Bronchial epithelial cell (primary cell): ENCODE results near the gene TECPR1. TPM values are rescaled to one million over a fixed set of nuclear protein-coding genes. Genes with fewer than 3 reads are reported as not detected.

Experiments used
- DNase-seq: peaks from one replicate; pipeline ENCODE4 v3.0.0-alpha.2; 2010; ENCODE audit warnings: low read depth
- FAIRE-seq: peaks from 2 replicates; lab custom pipeline; 2011; peaks lifted over from hg19 to GRCh38; lab: Jason Lieb, UNC
- H3K27me3 ChIP-seq: 2 replicates; pipeline ENCODE4 v1.5.1; 2011; ENCODE audit warnings: low read length; ENCODE audit not compliant: control insufficient read depth, insufficient read depth
- H3K36me3 ChIP-seq: 2 replicates; pipeline ENCODE4 v1.5.1; 2011; ENCODE audit warnings: low read length; ENCODE audit not compliant: control insufficient read depth, insufficient read depth
- H3K4me3 ChIP-seq: 2 replicates; pipeline ENCODE4 v1.5.1; 2011; ENCODE audit warnings: mild to moderate bottlenecking, low read depth, low read length, control low read depth
- total RNA-seq: library from RNA; depleted of rRNA; stranded (reverse); fragments of >200 nt; gene quantifications from 2 replicates; pipeline ENCODE4 v1.2.1, GENCODE V29; 2014
- TF ChIP-seq, protein P1 (sequence below): IDR thresholded peaks from 2 replicates; pipeline ENCODE4 v1.5.1; 2011; ENCODE audit warnings: mild to moderate bottlenecking, moderate library complexity, low read length, control low read depth, inconsistent platforms; ENCODE audit not compliant: insufficient read depth, severe bottlenecking

TECPR1 gene
- total RNA-seq, 1 donor from 2014 or later = 8.2 TPM

- TF ChIP-seq, protein P1, sequence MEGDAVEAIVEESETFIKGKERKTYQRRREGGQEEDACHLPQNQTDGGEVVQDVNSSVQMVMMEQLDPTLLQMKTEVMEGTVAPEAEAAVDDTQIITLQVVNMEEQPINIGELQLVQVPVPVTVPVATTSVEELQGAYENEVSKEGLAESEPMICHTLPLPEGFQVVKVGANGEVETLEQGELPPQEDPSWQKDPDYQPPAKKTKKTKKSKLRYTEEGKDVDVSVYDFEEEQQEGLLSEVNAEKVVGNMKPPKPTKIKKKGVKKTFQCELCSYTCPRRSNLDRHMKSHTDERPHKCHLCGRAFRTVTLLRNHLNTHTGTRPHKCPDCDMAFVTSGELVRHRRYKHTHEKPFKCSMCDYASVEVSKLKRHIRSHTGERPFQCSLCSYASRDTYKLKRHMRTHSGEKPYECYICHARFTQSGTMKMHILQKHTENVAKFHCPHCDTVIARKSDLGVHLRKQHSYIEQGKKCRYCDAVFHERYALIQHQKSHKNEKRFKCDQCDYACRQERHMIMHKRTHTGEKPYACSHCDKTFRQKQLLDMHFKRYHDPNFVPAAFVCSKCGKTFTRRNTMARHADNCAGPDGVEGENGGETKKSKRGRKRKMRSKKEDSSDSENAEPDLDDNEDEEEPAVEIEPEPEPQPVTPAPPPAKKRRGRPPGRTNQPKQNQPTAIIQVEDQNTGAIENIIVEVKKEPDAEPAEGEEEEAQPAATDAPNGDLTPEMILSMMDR = no peak
- peaks cover 2% of the 10 kb centered on the region for H3K36me3 ChIP-seq
- no peaks in the 10 kb centered on the region for H3K27me3 ChIP-seq
- DNase-seq = no peak
- H3K4me3 ChIP-seq = no peak overlapping the region
- FAIRE-seq = no peak
Measured at GRCh38 chr7:98217623-98218582, 34.1 kb downstream of the TECPR1 start.

- peaks cover 2% of the 10 kb centered on the region for H3K36me3 ChIP-seq
- FAIRE-seq (no peak), DNase-seq (no peak)
- no peaks in the 10 kb centered on the region for H3K27me3 ChIP-seq
- no peak overlapping the region for H3K4me3 ChIP-seq
- TF ChIP-seq, protein P1 = no peak
Measured at GRCh38 chr7:98216941-98217622, 35.0 kb downstream of the TECPR1 start.

GRCh38 chr7:98215561-98216495, 36.2 kb downstream of the TECPR1 start:
- DNase-seq (no peak), FAIRE-seq (no peak)
- TF ChIP-seq, protein P1 = no peak
- Histone ChIP-seq H3K36me3 (no peaks in the 10 kb centered on the region), H3K4me3 (no peak overlapping the region), H3K27me3 (no peaks in the 10 kb centered on the region)

- DNase-seq (no peak), FAIRE-seq (no peak)
- H3K4me3 ChIP-seq = no peak overlapping the region
- TF ChIP-seq, protein P1 = no peak
- no peaks in the 10 kb centered on the region for H3K36me3 ChIP-seq
- no peaks in the 10 kb centered on the region for H3K27me3 ChIP-seq
Measured at GRCh38 chr7:98214811-98215321, 37.2 kb downstream of the TECPR1 start.
